HFF-Myc (cell line): ENCODE data around the gene TBC1D5.
"Not testable (repeated sequence)": the region's sequence is repeated elsewhere in the genome, so short reads cannot be mapped to it uniquely, and the experiment has no call there.

Experiments
- DNase-seq: peaks from one replicate; pipeline ENCODE4 v3.0.0-alpha.2; 2011; ENCODE audit warnings: low read depth; ENCODE audit errors: extremely low read depth
- H3K4me3 ChIP-seq: replicated peaks from 2 replicates; pipeline ENCODE4 v1.5.1; 2011; ENCODE audit warnings: low read depth, mild to moderate bottlenecking, control low read depth, low read length
- CTCF ChIP-seq: IDR thresholded peaks from 2 replicates; pipeline ENCODE4 v1.5.1; 2012; ENCODE audit warnings: mild to moderate bottlenecking, low read depth, low read length, control low read depth; ENCODE audit errors: missing control alignments

The TBC1D5 gene

GRCh38 chr3:17539436-17539835, 203.0 kb downstream of the TBC1D5 start:
- no peak overlapping the region for H3K4me3 ChIP-seq
- no peak for TF ChIP-seq CTCF
- DNase-seq = no peak

- TF ChIP-seq CTCF = no peak
- H3K4me3 ChIP-seq = no peak overlapping the region
- no peak for DNase-seq
These were observed 207.2 kb downstream of the TBC1D5 start for GRCh38 chr3:17535274-17535673.

- not testable (repeated sequence) for DNase-seq, H3K4me3 ChIP-seq
These were observed 210.0 kb downstream of the TBC1D5 start for GRCh38 chr3:17532446-17532845.

GRCh38 chr3:17529677-17530076, 212.8 kb downstream of the TBC1D5 start:
- no peak overlapping the region for H3K4me3 ChIP-seq
- no peak for DNase-seq
- TF ChIP-seq CTCF = no peak

- DNase-seq = no peak
- no peak for TF ChIP-seq CTCF
- no peak overlapping the region for H3K4me3 ChIP-seq
These were observed 224.0 kb downstream of the TBC1D5 start for GRCh38 chr3:17518189-17519059.

GRCh38 chr3:17515445-17516234, 226.8 kb downstream of the TBC1D5 start:
- no peak overlapping the region for H3K4me3 ChIP-seq
- no peak for TF ChIP-seq CTCF
- no peak for DNase-seq

GRCh38 chr3:17514597-17514996, 227.8 kb downstream of the TBC1D5 start:
- DNase-seq = no peak
- TF ChIP-seq CTCF = no peak
- no peak overlapping the region for H3K4me3 ChIP-seq
